HepG2 (cell line): Measurements from ENCODE around the gene C19orf85. TPM values are rescaled to one million over a fixed set of nuclear protein-coding genes. Genes with fewer than 3 reads are reported as not detected.

Experiments used
- ATF7-NPFF ChIP-seq: sonication (generic); formaldehyde crosslinking; IDR thresholded peaks from 2 replicates; pipeline ENCODE4 v1.8.1; 2023; ENCODE audit warnings: mild to moderate bottlenecking, low read depth, missing genetic modification reagents, moderate library complexity
- CENPT ChIP-seq: sonication (generic); formaldehyde crosslinking; IDR thresholded peaks from 2 replicates; pipeline ENCODE4 v1.8.0; 2022; ENCODE audit warnings: low read depth, mild to moderate bottlenecking, moderate library complexity, missing genetic modification reagents
- CERS6 ChIP-seq: sonication (generic); formaldehyde crosslinking; IDR thresholded peaks from 2 replicates; pipeline ENCODE4 v1.5.0; 2020; ENCODE audit warnings: missing genetic modification reagents
- DMAP1 ChIP-seq: IDR thresholded peaks from 2 replicates; pipeline ENCODE4 v1.6.1; 2016
- DMTF1 ChIP-seq: sonication (generic); formaldehyde crosslinking; IDR thresholded peaks from 2 replicates; pipeline ENCODE4 v1.4.0; 2020; ENCODE audit warnings: mild to moderate bottlenecking, missing genetic modification reagents
- ETV5 ChIP-seq: IDR thresholded peaks from 2 replicates; pipeline ENCODE4 v1.6.1; 2018; ENCODE audit warnings: missing biosample characterization, missing genetic modification reagents, inconsistent platforms, borderline replicate concordance
- FOXA1 ChIP-seq, 2 experiments: fragments of 450-650 bp in 1 of 2; sonication (generic) in 1 of 2; formaldehyde crosslinking in 1 of 2; IDR thresholded peaks; 2 replicates each; pipeline versions ENCODE4 v1.4.0 to v1.6.1; 2016 to 2020; ENCODE audit warnings: missing genetic modification reagents in 1 of 2
- FOXC1 ChIP-seq: sonication (generic); formaldehyde crosslinking; IDR thresholded peaks from 2 replicates; pipeline ENCODE4 v1.8.0; 2022; ENCODE audit warnings: mild to moderate bottlenecking, missing genetic modification reagents, borderline replicate concordance
- JUND ChIP-seq: sonication (generic); formaldehyde crosslinking; IDR thresholded peaks from 2 replicates; pipeline ENCODE4 v1.8.0; 2022; ENCODE audit warnings: mild to moderate bottlenecking, missing genetic modification reagents
- MAF1 ChIP-seq: sonication (generic); formaldehyde crosslinking; IDR thresholded peaks from 2 replicates; pipeline ENCODE4 v1.5.0; 2020; ENCODE audit warnings: missing genetic modification reagents, borderline replicate concordance
- MAFF ChIP-seq: IDR thresholded peaks from 2 replicates; pipeline ENCODE4 v1.6.1; 2011; ENCODE audit warnings: low read depth, low read length, improper control_type of control experiment
- PBX2 ChIP-seq: IDR thresholded peaks from 2 replicates; pipeline ENCODE4 v1.6.1; 2016; ENCODE audit warnings: control low read depth
- POGZ ChIP-seq: sonication (generic); formaldehyde crosslinking; IDR thresholded peaks from 2 replicates; pipeline ENCODE4 v1.4.0; 2020; ENCODE audit warnings: mild to moderate bottlenecking, missing genetic modification reagents
- TGIF2 ChIP-seq: IDR thresholded peaks from 2 replicates; pipeline ENCODE4 v1.6.1; 2016; ENCODE audit warnings: control low read depth, missing compliant biosample characterization
- ZNF143 ChIP-seq: sonication (generic); formaldehyde crosslinking; IDR thresholded peaks from 2 replicates; pipeline ENCODE4 v1.4.0; 2020; ENCODE audit warnings: missing genetic modification reagents
- ZNF776 ChIP-seq: sonication (generic); formaldehyde crosslinking; IDR thresholded peaks from 2 replicates; pipeline ENCODE4 v1.4.0; 2020; ENCODE audit warnings: mild to moderate bottlenecking, missing genetic modification reagents
- polyA plus RNA-seq, 8 experiments: library from polyadenylated mRNA; depleted of rRNA in 3 of 8; stranded (reverse) in 7 of 8; unstranded in 1 of 8; fragments of >200 nt; fragmentation: Illumina TruSeq in 4 of 8; extraction: Trizol in 4 of 8; gene quantifications; 2 replicates each; pipeline versions ENCODE4 v1.2.1 to v1.2.3, GENCODE V29; 2011 to 2016; ENCODE audit warnings: low read depth in 4 of 8, missing spikeins in 1 of 8, mixed read lengths in 1 of 8; ENCODE audit not compliant: insufficient read depth in 1 of 8
- total RNA-seq, 5 experiments: library from RNA; depleted of rRNA; stranded (reverse); fragments of >200 nt; fragmentation: Illumina TruSeq; extraction: Trizol; gene quantifications; 2 replicates each; pipeline ENCODE4 v1.2.3, GENCODE V29; 2016; ENCODE audit warnings: low read depth in 1 of 5
- TF ChIP-seq, protein P1 (sequence below): sonication (generic); formaldehyde crosslinking; IDR thresholded peaks from 2 replicates; pipeline ENCODE4 v1.8.0; 2022; ENCODE audit warnings: missing genetic modification reagents, mild to moderate bottlenecking, moderate library complexity, borderline replicate concordance
- TF ChIP-seq, protein P2 (sequence below): sonication (generic); formaldehyde crosslinking; IDR thresholded peaks from 2 replicates; pipeline ENCODE4 v1.8.1; 2023; ENCODE audit warnings: mild to moderate bottlenecking, inconsistent platforms, moderate library complexity, missing genetic modification reagents, borderline replicate concordance
- TF ChIP-seq, protein P3 (sequence below): IDR thresholded peaks from 2 replicates; pipeline ENCODE4 v1.6.1; 2012; ENCODE audit warnings: inconsistent platforms
- TF ChIP-seq, protein P4 (sequence below): sonication (generic); formaldehyde crosslinking; IDR thresholded peaks from 2 replicates; pipeline ENCODE4 v1.4.0; 2020; ENCODE audit warnings: missing genetic modification reagents

C19orf85 gene
- total and polyA plus RNA-seq, 2 of the 13 experiments (the other 11 are each of a cell fraction or from before 2014, with no cell fraction given): not detected

DNA sequence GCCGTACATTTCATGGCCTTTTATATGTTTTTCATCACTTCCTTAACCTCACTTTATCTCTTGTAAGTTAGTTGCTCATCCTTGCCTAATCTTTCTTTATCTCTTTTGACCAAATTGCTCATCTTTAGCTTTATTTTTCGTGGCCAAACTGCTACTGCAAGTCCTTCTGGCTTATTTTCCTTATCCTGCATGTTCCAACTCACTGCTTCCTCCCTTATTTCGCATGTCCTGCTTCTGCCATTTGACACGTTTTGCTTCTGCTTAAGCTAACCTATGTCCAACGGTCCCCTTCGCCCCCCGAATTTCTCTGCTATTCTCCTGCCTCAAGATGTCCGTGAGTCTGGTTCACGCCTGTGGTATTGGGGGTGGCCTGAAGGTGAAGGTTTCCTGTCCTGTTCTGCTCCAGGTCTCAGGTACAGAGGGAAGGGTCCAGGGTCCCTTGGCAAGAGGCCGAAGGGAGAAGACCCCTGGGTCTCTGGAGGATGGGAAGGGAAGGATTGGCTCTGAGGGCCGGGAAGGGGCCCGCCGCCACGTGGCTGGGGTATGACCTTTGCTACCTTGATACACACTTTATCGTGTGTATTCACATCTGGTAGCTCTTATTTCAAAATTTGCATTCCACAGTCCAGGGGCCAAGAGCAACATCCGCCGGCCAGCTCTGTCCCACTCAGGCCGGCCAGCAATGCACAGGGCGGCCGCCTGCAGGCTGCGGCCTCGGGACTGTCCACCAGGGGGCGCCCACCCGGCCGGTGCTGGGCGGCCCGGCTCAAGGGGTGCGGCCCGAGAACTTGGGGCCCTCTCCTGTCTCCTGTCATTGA is 2.9 kb upstream of the C19orf85 start (continued):
- TF ChIP-seq, protein P1, sequence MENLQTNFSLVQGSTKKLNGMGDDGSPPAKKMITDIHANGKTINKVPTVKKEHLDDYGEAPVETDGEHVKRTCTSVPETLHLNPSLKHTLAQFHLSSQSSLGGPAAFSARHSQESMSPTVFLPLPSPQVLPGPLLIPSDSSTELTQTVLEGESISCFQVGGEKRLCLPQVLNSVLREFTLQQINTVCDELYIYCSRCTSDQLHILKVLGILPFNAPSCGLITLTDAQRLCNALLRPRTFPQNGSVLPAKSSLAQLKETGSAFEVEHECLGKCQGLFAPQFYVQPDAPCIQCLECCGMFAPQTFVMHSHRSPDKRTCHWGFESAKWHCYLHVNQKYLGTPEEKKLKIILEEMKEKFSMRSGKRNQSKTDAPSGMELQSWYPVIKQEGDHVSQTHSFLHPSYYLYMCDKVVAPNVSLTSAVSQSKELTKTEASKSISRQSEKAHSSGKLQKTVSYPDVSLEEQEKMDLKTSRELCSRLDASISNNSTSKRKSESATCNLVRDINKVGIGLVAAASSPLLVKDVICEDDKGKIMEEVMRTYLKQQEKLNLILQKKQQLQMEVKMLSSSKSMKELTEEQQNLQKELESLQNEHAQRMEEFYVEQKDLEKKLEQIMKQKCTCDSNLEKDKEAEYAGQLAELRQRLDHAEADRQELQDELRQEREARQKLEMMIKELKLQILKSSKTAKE (CRISPR knock-in tag): no peak
- TF ChIP-seq, protein P2, sequence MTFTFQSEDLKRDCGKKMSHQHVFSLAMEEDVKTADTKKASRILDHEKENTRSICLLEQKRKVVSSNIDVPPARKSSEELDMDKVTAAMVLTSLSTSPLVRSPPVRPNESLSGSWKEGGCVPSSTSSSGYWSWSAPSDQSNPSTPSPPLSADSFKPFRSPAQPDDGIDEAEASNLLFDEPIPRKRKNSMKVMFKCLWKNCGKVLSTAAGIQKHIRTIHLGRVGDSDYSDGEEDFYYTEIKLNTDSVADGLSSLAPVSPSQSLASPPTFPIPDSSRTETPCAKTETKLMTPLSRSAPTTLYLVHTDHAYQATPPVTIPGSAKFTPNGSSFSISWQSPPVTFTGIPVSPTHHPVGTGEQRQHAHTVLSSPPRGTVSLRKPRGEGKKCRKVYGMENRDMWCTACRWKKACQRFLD (CRISPR knock-in tag): no peak
- TF ChIP-seq FOXC1 (CRISPR knock-in tag): no peak
- TF ChIP-seq TGIF2: peak; percentile 35; the same call in 1 of the 2 replicates
- no peak for TF ChIP-seq PBX2 (CRISPR knock-in tag)
- TF ChIP-seq MAFF: no peak
- TF ChIP-seq ATF7-NPFF (CRISPR knock-in tag): no peak
- 0 out of 2 replicates have a peak, but pooled peaks have one; percentile 42 for TF ChIP-seq MAF1
- TF ChIP-seq ETV5 (CRISPR knock-in tag): peak; percentile 73; the same call in 1 of the 2 replicates
- TF ChIP-seq DMTF1 (CRISPR knock-in tag): no peak
- TF ChIP-seq ZNF143 (CRISPR knock-in tag): peak; percentile 43; the same call in 1 of the 2 replicates
- TF ChIP-seq JUND (CRISPR knock-in tag): no peak
- no peak for TF ChIP-seq CENPT (CRISPR knock-in tag)
- TF ChIP-seq, protein P3, sequence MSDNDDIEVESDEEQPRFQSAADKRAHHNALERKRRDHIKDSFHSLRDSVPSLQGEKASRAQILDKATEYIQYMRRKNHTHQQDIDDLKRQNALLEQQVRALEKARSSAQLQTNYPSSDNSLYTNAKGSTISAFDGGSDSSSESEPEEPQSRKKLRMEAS: peak; percentile 77; the same call in 1 of the 2 replicates
- TF ChIP-seq CERS6 (CRISPR knock-in tag): no peak
- TF ChIP-seq, protein P4, sequence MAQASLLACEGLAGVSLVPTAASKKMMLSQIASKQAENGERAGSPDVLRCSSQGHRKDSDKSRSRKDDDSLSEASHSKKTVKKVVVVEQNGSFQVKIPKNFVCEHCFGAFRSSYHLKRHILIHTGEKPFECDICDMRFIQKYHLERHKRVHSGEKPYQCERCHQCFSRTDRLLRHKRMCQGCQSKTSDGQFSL: 0 out of 2 replicates have a peak, but pooled peaks have one; percentile 68
- TF ChIP-seq POGZ (CRISPR knock-in tag): no peak
- TF ChIP-seq ZNF776 (CRISPR knock-in tag): no peak
- TF ChIP-seq FOXA1 (IDR thresholded peaks at IDR 0.05): no peak
- TF ChIP-seq FOXA1 (CRISPR knock-in tag; IDR thresholded peaks at IDR 0.05): 0 out of 2 replicates have a peak, but pooled peaks have one; percentile 28
- TF ChIP-seq DMAP1: peak; percentile 58; the same call in 1 of the 2 replicates
